ENCODE data around the gene GTF3C6.

DNA sequence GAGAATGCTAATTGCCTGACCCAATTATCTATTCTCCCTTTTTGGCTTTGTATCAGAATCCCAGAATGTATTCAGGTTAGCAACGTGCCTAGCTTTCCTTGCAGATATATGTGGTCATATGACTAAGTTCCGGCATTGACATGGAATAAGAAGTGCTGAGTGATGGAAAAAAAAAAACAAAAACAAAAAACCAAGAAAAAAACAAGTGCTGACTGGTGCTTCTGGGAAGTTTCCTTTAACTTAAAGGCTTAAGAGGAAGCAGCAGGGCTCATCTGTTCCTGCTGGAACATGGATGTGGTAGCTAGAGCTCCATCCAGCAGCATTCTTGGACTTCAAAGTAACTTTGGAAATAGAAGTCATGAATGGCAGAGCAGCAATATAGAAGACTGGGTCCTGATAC, 13.0 kb downstream of the GTF3C6 start:
- no peak for TF ChIP-seq POLR2AphosphoS5 (IDR thresholded peaks at IDR 0.05; ENCODE audit: low read depth, low read length)
- TF ChIP-seq, protein P1, sequence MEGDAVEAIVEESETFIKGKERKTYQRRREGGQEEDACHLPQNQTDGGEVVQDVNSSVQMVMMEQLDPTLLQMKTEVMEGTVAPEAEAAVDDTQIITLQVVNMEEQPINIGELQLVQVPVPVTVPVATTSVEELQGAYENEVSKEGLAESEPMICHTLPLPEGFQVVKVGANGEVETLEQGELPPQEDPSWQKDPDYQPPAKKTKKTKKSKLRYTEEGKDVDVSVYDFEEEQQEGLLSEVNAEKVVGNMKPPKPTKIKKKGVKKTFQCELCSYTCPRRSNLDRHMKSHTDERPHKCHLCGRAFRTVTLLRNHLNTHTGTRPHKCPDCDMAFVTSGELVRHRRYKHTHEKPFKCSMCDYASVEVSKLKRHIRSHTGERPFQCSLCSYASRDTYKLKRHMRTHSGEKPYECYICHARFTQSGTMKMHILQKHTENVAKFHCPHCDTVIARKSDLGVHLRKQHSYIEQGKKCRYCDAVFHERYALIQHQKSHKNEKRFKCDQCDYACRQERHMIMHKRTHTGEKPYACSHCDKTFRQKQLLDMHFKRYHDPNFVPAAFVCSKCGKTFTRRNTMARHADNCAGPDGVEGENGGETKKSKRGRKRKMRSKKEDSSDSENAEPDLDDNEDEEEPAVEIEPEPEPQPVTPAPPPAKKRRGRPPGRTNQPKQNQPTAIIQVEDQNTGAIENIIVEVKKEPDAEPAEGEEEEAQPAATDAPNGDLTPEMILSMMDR (IDR thresholded peaks at IDR 0.05) = no peak
- TF ChIP-seq, protein P2, sequence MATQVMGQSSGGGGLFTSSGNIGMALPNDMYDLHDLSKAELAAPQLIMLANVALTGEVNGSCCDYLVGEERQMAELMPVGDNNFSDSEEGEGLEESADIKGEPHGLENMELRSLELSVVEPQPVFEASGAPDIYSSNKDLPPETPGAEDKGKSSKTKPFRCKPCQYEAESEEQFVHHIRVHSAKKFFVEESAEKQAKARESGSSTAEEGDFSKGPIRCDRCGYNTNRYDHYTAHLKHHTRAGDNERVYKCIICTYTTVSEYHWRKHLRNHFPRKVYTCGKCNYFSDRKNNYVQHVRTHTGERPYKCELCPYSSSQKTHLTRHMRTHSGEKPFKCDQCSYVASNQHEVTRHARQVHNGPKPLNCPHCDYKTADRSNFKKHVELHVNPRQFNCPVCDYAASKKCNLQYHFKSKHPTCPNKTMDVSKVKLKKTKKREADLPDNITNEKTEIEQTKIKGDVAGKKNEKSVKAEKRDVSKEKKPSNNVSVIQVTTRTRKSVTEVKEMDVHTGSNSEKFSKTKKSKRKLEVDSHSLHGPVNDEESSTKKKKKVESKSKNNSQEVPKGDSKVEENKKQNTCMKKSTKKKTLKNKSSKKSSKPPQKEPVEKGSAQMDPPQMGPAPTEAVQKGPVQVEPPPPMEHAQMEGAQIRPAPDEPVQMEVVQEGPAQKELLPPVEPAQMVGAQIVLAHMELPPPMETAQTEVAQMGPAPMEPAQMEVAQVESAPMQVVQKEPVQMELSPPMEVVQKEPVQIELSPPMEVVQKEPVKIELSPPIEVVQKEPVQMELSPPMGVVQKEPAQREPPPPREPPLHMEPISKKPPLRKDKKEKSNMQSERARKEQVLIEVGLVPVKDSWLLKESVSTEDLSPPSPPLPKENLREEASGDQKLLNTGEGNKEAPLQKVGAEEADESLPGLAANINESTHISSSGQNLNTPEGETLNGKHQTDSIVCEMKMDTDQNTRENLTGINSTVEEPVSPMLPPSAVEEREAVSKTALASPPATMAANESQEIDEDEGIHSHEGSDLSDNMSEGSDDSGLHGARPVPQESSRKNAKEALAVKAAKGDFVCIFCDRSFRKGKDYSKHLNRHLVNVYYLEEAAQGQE (IDR thresholded peaks at IDR 0.05; ENCODE audit: insufficient read depth in 1 of 2, low read depth in 2 of 2, low read length in 1 of 2) = no peak

All from Panc1 (cell line).